LNCAP (cell line): Measurements from ENCODE around the gene PSD2.

ENCODE experiments used
- CTCF ChIP-seq: fragments of 450-650 bp; IDR thresholded peaks from 2 replicates; pipeline ENCODE4 v1.5.1; 2017; ENCODE audit warnings: mild to moderate bottlenecking

The PSD2 gene

GRCh38 chr5:139765409-139766217 lies 30.0 kb upstream of the PSD2 start:
- TF ChIP-seq CTCF = peak; percentile 100

GRCh38 chr5:139767960-139768359 lies 27.6 kb upstream of the PSD2 start:
- TF ChIP-seq CTCF = no peak

GRCh38 chr5:139768807-139769465 lies 26.7 kb upstream of the PSD2 start:
- TF ChIP-seq CTCF = no peak

- TF ChIP-seq CTCF = no peak
Observed at GRCh38 chr5:139769477-139769876, 26.1 kb upstream of the PSD2 start.

GRCh38 chr5:139770722-139771121 lies 24.9 kb upstream of the PSD2 start:
- no peak for TF ChIP-seq CTCF

- no peak for TF ChIP-seq CTCF
Observed at GRCh38 chr5:139772089-139772791, 23.4 kb upstream of the PSD2 start.

GRCh38 chr5:139772927-139773690 lies 22.5 kb upstream of the PSD2 start:
- no peak for TF ChIP-seq CTCF
